Activated CD4-positive, CD25-positive, alpha-beta regulatory T cell treated with anti-CD3 and anti-CD28 coated beads, Interleukin-2, amount 50 U/mL, for 24 hours (primary cell): ENCODE data around the gene SH2D7.
"Not testable (repeated sequence)": the region's sequence is repeated elsewhere in the genome, so short reads cannot be mapped to it uniquely, and the experiment has no call there.

ENCODE experiments used
- ATAC-seq, 2 donors: fragments of 150-1000 bp; cut with Tn5 transposase; one replicate each; pipeline ENCODE4 v1.10.0; 2021; ENCODE audit warnings: mild to moderate bottlenecking in 1 of 2, moderate library complexity in 1 of 2

SH2D7 gene

DNA sequence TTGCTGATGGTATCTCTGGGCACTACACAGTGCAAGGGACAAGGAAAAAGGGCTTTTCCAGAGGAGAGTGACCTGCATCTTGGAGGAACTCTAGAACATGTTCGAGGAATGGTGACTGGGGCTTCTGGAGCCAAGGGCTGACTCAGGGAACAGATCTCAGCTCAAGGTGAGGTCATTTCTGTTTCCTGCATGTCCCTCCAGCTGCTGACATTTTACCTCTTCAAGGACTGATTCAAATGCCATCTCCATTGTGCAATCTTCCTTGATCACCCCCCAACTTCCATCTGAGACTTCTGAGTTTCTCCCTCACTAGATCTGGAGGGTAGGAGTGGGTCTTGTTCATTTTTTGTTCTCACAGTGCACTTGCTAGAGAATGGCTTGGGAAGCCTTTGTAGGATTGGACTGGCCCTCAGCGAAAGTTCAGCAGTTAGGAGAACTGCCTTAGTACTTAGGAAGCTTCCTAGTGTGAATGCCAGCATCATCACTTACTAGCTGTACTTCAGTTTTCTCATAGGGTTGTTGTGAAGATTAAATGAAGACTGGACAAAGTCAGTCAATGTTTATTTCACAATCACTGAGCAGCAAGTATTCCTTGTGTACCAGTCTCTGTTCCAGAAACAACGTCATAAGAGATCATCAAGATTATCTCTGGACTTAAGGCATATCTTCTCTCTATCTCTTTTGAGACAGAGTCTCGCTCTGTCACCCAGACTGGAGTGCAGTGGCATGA lies 54.2 kb downstream of the SH2D7 start:
- ATAC-seq = no peak

DNA sequence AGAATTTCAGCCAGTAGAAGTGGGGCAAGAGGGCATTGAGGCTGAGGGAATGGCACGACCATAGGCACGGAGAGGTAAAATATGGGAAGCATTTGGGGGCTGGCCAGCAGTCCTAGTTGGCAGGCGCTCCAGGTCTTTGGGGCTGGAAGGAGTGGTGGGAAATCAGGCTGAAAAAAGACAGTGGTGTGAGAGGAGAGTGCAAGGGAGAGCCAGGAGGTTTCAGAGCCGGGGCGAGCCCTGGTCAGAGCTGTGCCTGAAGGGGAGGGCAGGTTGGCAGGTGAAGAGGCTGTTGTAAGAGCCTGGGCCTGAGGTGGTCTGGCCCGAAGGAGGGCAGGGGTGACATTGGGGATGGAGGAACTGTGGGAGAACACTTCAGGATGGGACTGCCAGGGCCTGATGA lies 55.2 kb downstream of the SH2D7 start:
- no peak for ATAC-seq

DNA sequence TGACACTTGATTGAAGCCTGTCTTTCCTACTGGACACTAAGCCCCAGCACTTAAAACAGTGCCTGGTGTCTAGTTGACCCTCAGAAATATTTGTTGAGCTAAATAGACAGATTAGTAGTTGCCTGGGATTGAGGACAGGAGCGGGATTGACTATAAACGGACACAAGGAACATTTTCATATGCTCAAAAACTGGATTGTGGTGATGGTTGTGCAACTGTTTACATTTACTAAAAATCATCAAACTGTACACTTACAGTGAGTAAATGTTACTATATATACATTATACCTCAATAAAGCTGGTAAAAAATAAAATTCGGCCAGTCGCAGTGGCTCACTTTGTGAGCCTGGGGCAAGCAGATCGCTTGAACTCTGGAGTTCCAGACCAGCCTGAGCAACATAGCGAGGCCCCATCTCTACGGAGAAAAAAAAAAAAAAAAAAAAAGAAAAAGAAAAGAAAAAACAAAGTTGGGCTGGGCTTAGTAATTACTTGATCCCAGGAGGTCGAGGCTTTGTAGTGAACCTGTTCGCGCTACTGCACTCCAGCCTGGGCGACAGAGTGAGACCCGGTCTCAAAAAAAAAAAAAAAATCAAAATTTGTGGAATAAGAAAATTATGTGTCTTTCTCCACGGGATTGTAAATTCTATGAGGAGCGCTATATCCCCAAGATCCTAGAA lies 56.2 kb downstream of the SH2D7 start:
- ATAC-seq = peak; percentile 1 to 2

DNA sequence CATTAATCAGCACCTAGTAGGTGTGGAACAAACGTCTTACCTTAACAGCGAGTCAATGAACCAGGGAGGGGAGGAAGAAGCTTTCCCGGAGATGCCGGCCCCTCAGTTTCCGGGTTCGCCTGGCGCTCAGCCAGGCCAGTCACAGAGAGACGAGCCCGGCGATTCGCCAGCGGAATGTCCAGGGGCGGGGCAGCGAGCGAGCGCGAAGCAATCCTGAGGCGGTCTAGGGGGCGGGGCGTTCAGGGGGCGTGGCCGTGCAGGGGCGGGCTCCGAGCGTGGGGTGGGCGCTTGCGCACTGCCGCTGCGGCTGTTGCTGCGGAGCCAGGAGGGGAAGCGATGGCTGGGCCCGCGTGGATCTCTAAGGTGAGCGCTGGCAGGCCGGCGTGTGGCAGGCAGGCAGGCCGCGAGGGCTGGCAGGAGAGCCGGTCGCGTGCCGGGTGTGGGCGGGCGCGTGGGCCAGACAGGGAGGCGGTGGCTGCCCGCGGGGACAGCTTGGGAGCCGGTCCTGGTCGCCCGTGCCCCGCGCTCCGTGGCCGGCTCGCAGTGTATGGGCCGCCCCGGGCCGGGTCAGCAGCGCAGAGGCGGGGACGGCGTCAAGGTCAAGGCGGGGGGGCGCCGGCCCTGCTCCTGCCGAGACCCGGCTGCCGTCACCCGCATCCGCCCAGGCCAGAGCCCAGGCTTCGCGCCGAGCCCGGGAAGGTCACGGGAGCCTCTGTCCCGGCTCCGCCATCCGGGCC lies 56.9 kb downstream of the SH2D7 start, which contains the start of gene IDH3A:
Gene IDH3A, plus strand, starts transcription at position 295 of the 737 bp plus-strand sequence. Its CDS starts 42 bp downstream, at position 337.
- peak; percentile 92 to 94 for ATAC-seq

DNA sequence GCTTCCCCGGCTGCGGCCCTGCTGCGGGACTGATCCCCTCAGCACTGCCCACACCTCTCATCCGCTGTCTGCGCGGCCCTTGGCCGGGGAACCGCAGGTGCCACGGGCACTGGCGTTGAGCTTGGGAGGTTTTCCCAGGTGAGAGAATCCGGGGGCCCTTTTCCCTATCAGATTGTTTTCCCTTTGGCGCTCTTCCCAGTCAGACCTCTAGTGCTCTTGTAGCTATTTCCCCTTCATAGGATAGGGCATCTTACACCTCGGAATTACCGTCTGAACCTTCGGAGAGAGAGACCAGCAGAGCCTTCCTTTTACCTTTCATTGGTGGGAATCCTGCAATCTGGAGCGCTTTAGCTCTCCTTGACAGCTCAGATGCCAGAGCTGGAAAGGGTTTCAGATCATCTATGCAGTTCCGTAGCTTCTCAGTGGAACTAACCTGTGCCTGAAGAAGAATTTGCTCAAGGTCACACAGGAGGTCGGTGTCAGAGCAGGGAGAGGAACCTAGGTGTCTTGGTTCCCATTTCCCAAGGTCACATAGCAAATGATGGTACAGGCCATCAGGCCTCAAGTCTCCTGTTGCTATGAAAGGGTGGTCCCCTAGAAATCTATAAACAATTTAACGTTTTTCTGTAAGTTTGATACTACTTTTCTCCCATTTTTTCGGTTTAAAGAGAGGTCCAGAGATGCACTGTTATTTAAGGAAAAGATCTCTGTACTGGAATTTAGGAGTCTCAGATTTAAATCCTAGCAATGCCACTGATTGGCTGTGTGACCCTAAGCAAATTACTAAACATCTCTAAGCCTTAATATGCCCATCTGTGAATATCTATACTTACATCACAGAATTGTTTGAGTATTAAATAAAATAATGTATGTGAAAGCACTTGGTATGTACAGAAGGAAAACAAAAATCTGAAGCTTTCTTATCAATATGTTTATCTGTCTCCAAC lies 57.7 kb downstream of the SH2D7 start:
- ATAC-seq = no peak

DNA sequence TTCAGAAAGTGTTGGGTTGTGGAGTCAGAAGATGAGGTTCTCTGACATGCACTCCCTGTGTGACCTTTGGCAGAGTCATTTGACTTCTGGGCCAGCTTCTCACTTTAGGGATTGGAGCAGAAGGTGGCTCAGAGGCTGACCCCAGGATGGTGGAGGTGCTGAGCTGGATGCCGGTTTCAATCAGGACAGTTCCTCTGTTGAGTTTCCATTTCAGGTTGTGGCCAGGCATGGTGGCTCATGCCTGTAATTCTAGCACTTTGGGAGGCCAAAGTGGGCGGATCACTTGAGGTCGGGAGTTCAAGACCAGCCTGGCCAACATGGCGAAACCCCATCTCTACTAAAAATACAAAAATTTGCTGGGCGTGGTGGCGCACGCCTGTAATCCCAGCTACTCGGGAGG lies 58.7 kb downstream of the SH2D7 start:
- not testable (repeated sequence) for ATAC-seq
